Tibial artery (tissue), 4 donors: ENCODE data around the gene MICU1.

Experiments used
- DNase-seq, 2 donors: peaks; one replicate each; pipeline ENCODE4 v3.0.0-alpha.2; 2019
- H3K27ac ChIP-seq, 2 donors: fragments of 200-600 bp; sonication (generic) in 1 of 2; 1 replicate in 1 of 2; 2 replicates in 1 of 2; pipeline ENCODE4 v1.5.1; 2018 to 2019; ENCODE audit warnings: mild to moderate bottlenecking in 1 of 2
- H3K27me3 ChIP-seq, 2 donors: fragments of 200-600 bp; sonication (generic) in 1 of 2; one replicate each; pipeline versions ENCODE4 v1.5.1 to v1.6.0; 2016 to 2019
- H3K36me3 ChIP-seq, 3 donors: fragments of 200-600 bp; sonication (generic) in 2 of 3; one replicate each; pipeline ENCODE4 v1.5.1; 2016 to 2019; ENCODE audit warnings: mild to moderate bottlenecking in 2 of 3
- H3K4me1 ChIP-seq, 4 donors: fragments of 200-600 bp; sonication (generic) in 2 of 4; 1 replicate in 3 of 4; 2 replicates in 1 of 4; pipeline ENCODE4 v1.5.1; 2016 to 2019
- H3K4me3 ChIP-seq, 2 donors: fragments of 200-600 bp; sonication (generic) in 1 of 2; 1 replicate in 1 of 2; 2 replicates in 1 of 2; pipeline ENCODE4 v1.5.1; 2018 to 2019; ENCODE audit warnings: mild to moderate bottlenecking in 2 of 2
- H3K9me3 ChIP-seq, 3 donors: fragments of 200-600 bp; sonication (generic) in 1 of 3; one replicate each; pipeline ENCODE4 v1.5.1; 2016 to 2019
- intact Hi-C: fragments of 100-400 bp; cut with DNase I; formaldehyde crosslinking; loops from one replicate; pipeline ENCODE4 v1.15.0; 2023; ENCODE audit warnings: low total_unique reads
- TF ChIP-seq, protein P1 (sequence below), 2 experiments: fragments of 200-600 bp in 1 of 2; fragments of 450-650 bp in 1 of 2; IDR thresholded peaks; one replicate each; pipeline ENCODE4 v1.5.1; 2017 to 2019; ENCODE audit warnings: antibody characterized with exemption in 2 of 2, mild to moderate bottlenecking in 1 of 2, moderate library complexity in 1 of 2

Gene MICU1

DNA sequence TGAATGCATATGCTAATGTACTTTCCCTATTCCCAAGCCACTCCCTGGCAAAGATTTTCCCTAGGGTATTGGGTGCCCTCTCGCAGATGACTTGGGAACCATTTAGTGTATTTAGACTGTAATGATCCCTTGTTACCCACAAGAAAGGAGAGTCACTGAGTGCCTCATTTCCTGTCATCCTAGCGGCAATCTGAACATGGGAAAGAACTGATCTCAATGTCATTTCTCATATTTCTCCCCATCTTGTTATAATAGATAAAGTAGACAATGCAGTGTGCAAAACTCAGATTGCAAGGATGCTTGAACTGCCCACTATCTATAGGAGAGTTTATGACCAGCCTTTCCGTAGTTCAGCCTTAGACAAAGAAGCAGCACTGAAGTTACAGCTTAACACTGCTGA, 123.3 kb downstream of the MICU1 start:
- H3K4me1 ChIP-seq, result peaks cover 0 to 9% (median 3%) of the 10 kb centered on the region in 4 donors
- no peaks in the 10 kb centered on the region for H3K27me3 ChIP-seq
- DNase-seq, result no peak
- no peaks in the 10 kb centered on the region for H3K9me3 ChIP-seq
- H3K4me3 ChIP-seq, result no peak overlapping the region
- TF ChIP-seq, protein P1, sequence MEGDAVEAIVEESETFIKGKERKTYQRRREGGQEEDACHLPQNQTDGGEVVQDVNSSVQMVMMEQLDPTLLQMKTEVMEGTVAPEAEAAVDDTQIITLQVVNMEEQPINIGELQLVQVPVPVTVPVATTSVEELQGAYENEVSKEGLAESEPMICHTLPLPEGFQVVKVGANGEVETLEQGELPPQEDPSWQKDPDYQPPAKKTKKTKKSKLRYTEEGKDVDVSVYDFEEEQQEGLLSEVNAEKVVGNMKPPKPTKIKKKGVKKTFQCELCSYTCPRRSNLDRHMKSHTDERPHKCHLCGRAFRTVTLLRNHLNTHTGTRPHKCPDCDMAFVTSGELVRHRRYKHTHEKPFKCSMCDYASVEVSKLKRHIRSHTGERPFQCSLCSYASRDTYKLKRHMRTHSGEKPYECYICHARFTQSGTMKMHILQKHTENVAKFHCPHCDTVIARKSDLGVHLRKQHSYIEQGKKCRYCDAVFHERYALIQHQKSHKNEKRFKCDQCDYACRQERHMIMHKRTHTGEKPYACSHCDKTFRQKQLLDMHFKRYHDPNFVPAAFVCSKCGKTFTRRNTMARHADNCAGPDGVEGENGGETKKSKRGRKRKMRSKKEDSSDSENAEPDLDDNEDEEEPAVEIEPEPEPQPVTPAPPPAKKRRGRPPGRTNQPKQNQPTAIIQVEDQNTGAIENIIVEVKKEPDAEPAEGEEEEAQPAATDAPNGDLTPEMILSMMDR (IDR thresholded peaks at IDR 0.05), result no peak
- intact Hi-C loops, result no loop called here
- peaks cover 0 to 5% (median 0%) of the 10 kb centered on the region in 3 donors for H3K36me3 ChIP-seq
- peak overlapping the region in 1 of 2 donors; percentile 37 for H3K27ac ChIP-seq

GRCh38 chr10:72499701-72500100, 126.2 kb downstream of the MICU1 start:
- intact Hi-C loops, result no loop called here
- DNase-seq, result no peak
- peaks cover 0 to 9% (median 3%) of the 10 kb centered on the region in 4 donors for H3K4me1 ChIP-seq
- H3K4me3 ChIP-seq, result no peak overlapping the region
- TF ChIP-seq, protein P1 (IDR thresholded peaks at IDR 0.05), result no peak
- H3K27me3 ChIP-seq, result no peaks in the 10 kb centered on the region
- H3K27ac ChIP-seq, result no peak overlapping the region
- no peaks in the 10 kb centered on the region for H3K9me3 ChIP-seq
- peaks cover 0 to 5% (median 0%) of the 10 kb centered on the region in 3 donors for H3K36me3 ChIP-seq

DNA sequence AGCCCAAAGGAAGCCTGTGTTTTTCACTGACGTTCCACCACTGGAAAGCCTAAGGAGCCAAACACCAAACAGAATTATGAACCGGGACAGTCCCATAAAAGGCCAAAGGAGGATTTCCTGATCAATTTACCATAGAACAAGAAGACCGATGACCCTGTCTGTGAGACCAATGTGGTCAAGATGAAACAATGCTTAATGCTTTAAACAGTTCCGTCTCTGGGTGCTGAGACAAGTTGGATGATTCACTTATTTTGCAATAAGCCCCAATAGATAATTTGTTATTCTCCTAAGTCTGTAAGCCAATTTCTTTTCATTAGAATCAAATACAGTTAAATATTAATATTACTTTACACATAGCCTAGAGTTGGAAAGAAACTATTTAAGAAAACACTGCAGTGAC, 134.9 kb downstream of the MICU1 start:
- intact Hi-C loops, result no loop called here
- TF ChIP-seq, protein P1 (IDR thresholded peaks at IDR 0.05), result no peak
- Histone ChIP-seq H3K36me3 (no peaks in the 10 kb centered on the region), H3K27ac (no peak overlapping the region), H3K27me3 (no peaks in the 10 kb centered on the region), H3K4me3 (no peak overlapping the region), H3K9me3 (no peaks in the 10 kb centered on the region), H3K4me1 (no peaks in the 10 kb centered on the region)
- DNase-seq, result no peak

GRCh38 chr10:72487521-72487920, 138.4 kb downstream of the MICU1 start:
- TF ChIP-seq, protein P1 (IDR thresholded peaks at IDR 0.05), result no peak
- Histone ChIP-seq H3K36me3 (peaks cover 0 to 3% (median 0%) of the 10 kb centered on the region in 3 donors), H3K4me1 (no peaks in the 10 kb centered on the region), H3K9me3 (no peaks in the 10 kb centered on the region), H3K27ac (no peak overlapping the region), H3K27me3 (no peaks in the 10 kb centered on the region), H3K4me3 (no peak overlapping the region)
- DNase-seq, result no peak
- intact Hi-C loops, result no loop called here

- Histone ChIP-seq H3K27ac (no peak overlapping the region), H3K4me3 (no peak overlapping the region), H3K4me1 (no peaks in the 10 kb centered on the region), H3K27me3 (no peaks in the 10 kb centered on the region), H3K9me3 (no peaks in the 10 kb centered on the region), H3K36me3 (peaks cover 0 to 3% (median 0%) of the 10 kb centered on the region in 3 donors)
- DNase-seq, result no peak
- TF ChIP-seq, protein P1 (IDR thresholded peaks at IDR 0.05), result no peak
- intact Hi-C loops, result no loop called here
Observed at GRCh38 chr10:72487116-72487515, 138.8 kb downstream of the MICU1 start.

DNA sequence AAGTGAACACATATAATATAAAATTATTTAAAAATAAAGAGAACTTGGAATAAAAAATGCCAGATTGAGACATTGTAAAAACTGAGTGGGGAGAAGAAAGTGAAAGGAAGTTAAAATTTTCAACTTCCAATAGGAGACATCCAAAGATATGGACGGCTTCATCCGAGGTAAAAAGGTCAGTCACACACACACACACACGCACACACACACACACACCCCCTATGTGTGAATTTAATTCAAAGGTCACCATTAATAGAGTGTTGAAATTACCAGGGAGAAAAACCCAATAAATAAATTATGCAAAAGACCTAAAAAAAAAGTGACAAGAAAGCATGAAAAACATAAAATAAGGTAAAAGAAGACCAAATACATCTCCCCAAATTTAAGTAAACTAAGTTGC, 140.2 kb downstream of the MICU1 start:
- no peaks in the 10 kb centered on the region for H3K9me3 ChIP-seq
- no peak overlapping the region for H3K4me3 ChIP-seq
- no peaks in the 10 kb centered on the region for H3K27me3 ChIP-seq
- TF ChIP-seq, protein P1 (IDR thresholded peaks at IDR 0.05), result no peak
- peaks cover 0 to 3% (median 0%) of the 10 kb centered on the region in 3 donors for H3K36me3 ChIP-seq
- no peak overlapping the region for H3K27ac ChIP-seq
- H3K4me1 ChIP-seq, result no peaks in the 10 kb centered on the region
- DNase-seq, result no peak
- intact Hi-C loops, result no loop called here
